ENCODE results near the gene EPHA6. TPM values are rescaled to one million over a fixed set of nuclear protein-coding genes. Genes with fewer than 3 reads are reported as not detected.

The EPHA6 gene
- total RNA-seq, 2 experiments from 2014 or later: not detected

- CTCF ChIA-PET: no interaction called here
- Mint-ChIP-seq H3K36me3 (ENCODE audit: low read depth) (no peaks in the 10 kb centered on the region), H3K9me3 (no peaks in the 10 kb centered on the region), H3K27me3 (no peaks in the 10 kb centered on the region), H3K4me1 (no peaks in the 10 kb centered on the region), H3K4me3 (no peak overlapping the region), H3K27ac (no peak overlapping the region)
- no peak for DNase-seq
- POLR2A ChIA-PET: no interaction called here
Observed at GRCh38 chr3:97687734-97688133, 873.3 kb downstream of the EPHA6 start.

- Mint-ChIP-seq H3K9me3 (no peaks in the 10 kb centered on the region), H3K27me3 (no peaks in the 10 kb centered on the region), H3K4me3 (no peak overlapping the region), H3K27ac (no peak overlapping the region), H3K36me3 (ENCODE audit: low read depth) (no peaks in the 10 kb centered on the region), H3K4me1 (no peaks in the 10 kb centered on the region)
- ChIA-PET CTCF (no interaction called here), POLR2A (no interaction called here)
- no peak for DNase-seq
Observed at GRCh38 chr3:97689111-97689510, 874.7 kb downstream of the EPHA6 start.

- Mint-ChIP-seq H3K27ac (no peak overlapping the region), H3K36me3 (ENCODE audit: low read depth) (no peaks in the 10 kb centered on the region), H3K9me3 (no peaks in the 10 kb centered on the region), H3K4me3 (no peak overlapping the region), H3K4me1 (no peaks in the 10 kb centered on the region), H3K27me3 (no peaks in the 10 kb centered on the region)
- ChIA-PET POLR2A (no interaction called here), CTCF (no interaction called here)
- DNase-seq: no peak
Observed at GRCh38 chr3:97689962-97690361, 875.6 kb downstream of the EPHA6 start.

GRCh38 chr3:97691354-97691753 lies 877.0 kb downstream of the EPHA6 start:
- no peak overlapping the region for H3K27ac Mint-ChIP-seq
- CTCF ChIA-PET: no interaction called here
- DNase-seq: no peak
- POLR2A ChIA-PET: no interaction called here
- no peak overlapping the region for H3K4me3 Mint-ChIP-seq
- no peaks in the 10 kb centered on the region for H3K9me3 Mint-ChIP-seq
- H3K4me1 Mint-ChIP-seq: no peaks in the 10 kb centered on the region
- H3K36me3 Mint-ChIP-seq (ENCODE audit: low read depth): no peaks in the 10 kb centered on the region
- no peaks in the 10 kb centered on the region for H3K27me3 Mint-ChIP-seq

GRCh38 chr3:97692389-97692788 lies 878.0 kb downstream of the EPHA6 start:
- Mint-ChIP-seq H3K9me3 (no peaks in the 10 kb centered on the region), H3K4me3 (no peak overlapping the region), H3K36me3 (ENCODE audit: low read depth) (no peaks in the 10 kb centered on the region), H3K27ac (no peak overlapping the region), H3K27me3 (no peaks in the 10 kb centered on the region), H3K4me1 (no peaks in the 10 kb centered on the region)
- CTCF ChIA-PET: no interaction called here
- POLR2A ChIA-PET: no interaction called here
- no peak for DNase-seq

DNA sequence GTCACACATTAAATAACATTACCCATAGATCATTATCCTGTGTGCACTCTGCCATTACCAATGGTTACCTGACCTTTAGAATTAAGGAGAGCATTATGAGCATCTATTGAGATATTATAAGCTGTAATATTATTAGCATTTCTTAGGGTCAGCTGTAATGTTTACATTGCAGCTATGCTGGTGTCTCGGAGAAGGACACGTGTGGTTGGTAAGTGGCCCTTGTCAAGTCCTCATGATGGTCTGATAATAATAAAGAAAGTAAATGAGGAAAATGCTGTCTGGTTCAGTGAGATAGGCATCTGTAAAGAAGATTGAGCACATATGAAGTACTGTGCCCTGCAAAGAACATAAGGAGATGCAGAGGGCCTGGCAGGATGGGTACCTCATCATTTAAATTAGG lies 878.4 kb downstream of the EPHA6 start:
- no peaks in the 10 kb centered on the region for H3K27me3 Mint-ChIP-seq
- no peaks in the 10 kb centered on the region for H3K4me1 Mint-ChIP-seq
- no peak overlapping the region for H3K27ac Mint-ChIP-seq
- no peak overlapping the region for H3K4me3 Mint-ChIP-seq
- POLR2A ChIA-PET: no interaction called here
- no peaks in the 10 kb centered on the region for H3K9me3 Mint-ChIP-seq
- DNase-seq: no peak
- CTCF ChIA-PET: no interaction called here
- H3K36me3 Mint-ChIP-seq (ENCODE audit: low read depth): no peaks in the 10 kb centered on the region

GRCh38 chr3:97694876-97695275 lies 880.5 kb downstream of the EPHA6 start:
- Mint-ChIP-seq H3K27me3 (no peaks in the 10 kb centered on the region), H3K36me3 (ENCODE audit: low read depth) (no peaks in the 10 kb centered on the region), H3K4me1 (no peaks in the 10 kb centered on the region), H3K27ac (no peak overlapping the region), H3K9me3 (no peaks in the 10 kb centered on the region), H3K4me3 (no peak overlapping the region)
- ChIA-PET CTCF (interaction anchor here (1.0 kb wide), 1 partner anchor 201 kb away, joined by 3 read pairs; no protein-coding TSS in a partner anchor), POLR2A (no interaction called here)
- DNase-seq: no peak

DNA sequence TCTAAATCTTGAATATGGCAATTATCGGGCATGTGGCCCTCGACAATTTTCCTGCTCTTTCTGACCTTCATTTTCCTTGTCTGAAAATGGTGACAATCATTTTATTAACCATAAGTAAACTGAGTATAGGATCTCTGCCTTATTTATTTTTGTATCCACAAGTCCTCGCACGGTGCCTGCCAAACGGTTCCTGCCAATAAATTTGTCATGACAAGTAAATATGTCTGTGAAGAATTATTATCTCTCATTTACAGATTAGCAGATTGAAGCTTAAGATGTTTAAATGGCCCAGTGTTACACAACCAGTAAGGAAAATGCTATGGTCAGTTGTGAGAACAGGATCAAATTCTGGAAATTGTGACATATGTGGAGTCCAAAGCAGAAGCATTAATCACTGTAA lies 884.3 kb downstream of the EPHA6 start:
- ChIA-PET CTCF (no interaction called here), POLR2A (no interaction called here)
- Mint-ChIP-seq H3K4me3 (no peak overlapping the region), H3K27ac (no peak overlapping the region), H3K9me3 (no peaks in the 10 kb centered on the region), H3K36me3 (ENCODE audit: low read depth) (no peaks in the 10 kb centered on the region), H3K4me1 (no peaks in the 10 kb centered on the region), H3K27me3 (no peaks in the 10 kb centered on the region)
- DNase-seq: no peak

GRCh38 chr3:97699889-97700288 lies 885.5 kb downstream of the EPHA6 start:
- H3K4me3 Mint-ChIP-seq: no peak overlapping the region
- CTCF ChIA-PET: no interaction called here
- no peak overlapping the region for H3K27ac Mint-ChIP-seq
- no peak for DNase-seq
- no peaks in the 10 kb centered on the region for H3K27me3 Mint-ChIP-seq
- no peaks in the 10 kb centered on the region for H3K4me1 Mint-ChIP-seq
- POLR2A ChIA-PET: no interaction called here
- H3K36me3 Mint-ChIP-seq (ENCODE audit: low read depth): no peaks in the 10 kb centered on the region
- H3K9me3 Mint-ChIP-seq: no peaks in the 10 kb centered on the region

- no peak for DNase-seq
- no peaks in the 10 kb centered on the region for H3K36me3 Mint-ChIP-seq (ENCODE audit: low read depth)
- POLR2A ChIA-PET: no interaction called here
- peaks cover 8% of the 10 kb centered on the region for H3K27me3 Mint-ChIP-seq
- no peaks in the 10 kb centered on the region for H3K4me1 Mint-ChIP-seq
- no peak overlapping the region for H3K27ac Mint-ChIP-seq
- H3K4me3 Mint-ChIP-seq: no peak overlapping the region
- CTCF ChIA-PET: no interaction called here
- no peaks in the 10 kb centered on the region for H3K9me3 Mint-ChIP-seq
Observed at GRCh38 chr3:97705764-97706163, 891.4 kb downstream of the EPHA6 start.

- Mint-ChIP-seq H3K36me3 (ENCODE audit: low read depth) (no peaks in the 10 kb centered on the region), H3K4me1 (no peaks in the 10 kb centered on the region), H3K4me3 (no peak overlapping the region), H3K27me3 (peaks cover 8% of the 10 kb centered on the region), H3K9me3 (no peaks in the 10 kb centered on the region), H3K27ac (no peak overlapping the region)
- no peak for DNase-seq
- CTCF ChIA-PET: no interaction called here
- POLR2A ChIA-PET: no interaction called here
Observed at GRCh38 chr3:97706226-97706625, 891.8 kb downstream of the EPHA6 start.

GRCh38 chr3:97711654-97712053 lies 897.3 kb downstream of the EPHA6 start:
- Mint-ChIP-seq H3K27me3 (no peaks in the 10 kb centered on the region), H3K27ac (no peak overlapping the region), H3K36me3 (ENCODE audit: low read depth) (no peaks in the 10 kb centered on the region), H3K4me1 (no peaks in the 10 kb centered on the region), H3K9me3 (no peaks in the 10 kb centered on the region), H3K4me3 (no peak overlapping the region)
- no peak for DNase-seq
- POLR2A ChIA-PET: no interaction called here
- CTCF ChIA-PET: no interaction called here

GRCh38 chr3:97712919-97713318 lies 898.5 kb downstream of the EPHA6 start:
- H3K27ac Mint-ChIP-seq: no peak overlapping the region
- ChIA-PET CTCF (no interaction called here), POLR2A (no interaction called here)

GRCh38 chr3:97713634-97714033 lies 899.2 kb downstream of the EPHA6 start:
- CTCF ChIA-PET: no interaction called here
- no peaks in the 10 kb centered on the region for H3K36me3 Mint-ChIP-seq (ENCODE audit: low read depth)
- DNase-seq: no peak
- POLR2A ChIA-PET: no interaction called here
- H3K9me3 Mint-ChIP-seq: no peaks in the 10 kb centered on the region
- no peak overlapping the region for H3K27ac Mint-ChIP-seq
- H3K4me1 Mint-ChIP-seq: no peaks in the 10 kb centered on the region
- H3K27me3 Mint-ChIP-seq: no peaks in the 10 kb centered on the region
- no peak overlapping the region for H3K4me3 Mint-ChIP-seq

More at GRCh38 chr3:97712919-97713318, 898.5 kb downstream of the EPHA6 start:
- H3K36me3 Mint-ChIP-seq (ENCODE audit: low read depth): no peaks in the 10 kb centered on the region
- no peaks in the 10 kb centered on the region for H3K9me3 Mint-ChIP-seq
- no peaks in the 10 kb centered on the region for H3K27me3 Mint-ChIP-seq
- no peak for DNase-seq
- no peaks in the 10 kb centered on the region for H3K4me1 Mint-ChIP-seq
- H3K4me3 Mint-ChIP-seq: no peak overlapping the region
